HG03097 (cell line): ENCODE results near the gene SMYD3.

Experiments used
- ATAC-seq: cut with Tn5 transposase; IDR thresholded peaks from one replicate; pipeline ENCODE4 v1.9.1; 2021; ENCODE audit not compliant: unreplicated experiment, low FRiP score

The SMYD3 gene

DNA sequence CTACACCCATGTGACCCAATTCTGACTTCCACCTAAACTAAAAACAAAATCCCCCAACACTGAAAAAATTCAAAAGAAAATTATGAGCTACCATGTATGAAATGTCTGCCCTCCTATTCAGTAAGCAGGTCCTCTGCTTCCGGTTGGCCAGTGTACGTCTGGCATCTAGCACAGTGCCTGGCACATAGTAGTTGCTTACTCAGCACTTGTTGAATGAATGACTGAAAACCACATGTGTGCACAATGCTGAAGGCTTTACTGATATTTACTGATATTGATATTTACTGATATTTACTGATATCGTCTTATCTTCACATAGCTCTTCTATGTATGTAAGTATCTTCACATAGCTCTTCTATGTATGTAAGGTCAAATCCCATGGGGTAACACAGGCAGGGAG, 642.2 kb downstream of the SMYD3 start:
- ATAC-seq: no peak

DNA sequence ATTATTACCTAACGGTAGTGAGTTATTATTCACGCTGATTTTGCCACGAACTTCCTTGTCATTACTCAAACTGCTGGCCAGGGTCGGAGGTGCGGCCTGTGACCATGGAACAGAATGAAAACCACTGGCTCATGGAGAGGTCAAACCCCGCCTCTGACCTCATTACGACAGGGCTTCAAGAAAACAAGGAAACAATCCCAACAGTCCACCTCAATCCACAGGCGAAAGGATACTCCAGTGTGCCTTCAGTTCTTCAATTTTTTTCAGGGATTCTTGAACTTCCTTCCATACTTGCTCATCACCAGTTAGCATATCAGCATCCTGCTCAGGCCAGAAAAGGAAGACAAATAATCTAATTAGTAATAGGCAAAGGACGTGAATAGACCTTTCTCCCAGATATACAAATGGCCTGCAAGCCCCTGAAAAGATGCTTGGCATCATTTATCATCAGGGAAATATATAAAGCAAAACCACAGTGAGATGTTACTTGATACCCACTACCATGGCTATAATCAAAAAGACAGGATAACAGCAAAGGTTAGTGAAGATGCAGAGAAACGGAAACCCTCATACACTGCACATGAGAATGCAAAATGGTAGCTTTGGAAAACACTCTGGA, 643.4 kb downstream of the SMYD3 start:
- ATAC-seq: no peak

DNA sequence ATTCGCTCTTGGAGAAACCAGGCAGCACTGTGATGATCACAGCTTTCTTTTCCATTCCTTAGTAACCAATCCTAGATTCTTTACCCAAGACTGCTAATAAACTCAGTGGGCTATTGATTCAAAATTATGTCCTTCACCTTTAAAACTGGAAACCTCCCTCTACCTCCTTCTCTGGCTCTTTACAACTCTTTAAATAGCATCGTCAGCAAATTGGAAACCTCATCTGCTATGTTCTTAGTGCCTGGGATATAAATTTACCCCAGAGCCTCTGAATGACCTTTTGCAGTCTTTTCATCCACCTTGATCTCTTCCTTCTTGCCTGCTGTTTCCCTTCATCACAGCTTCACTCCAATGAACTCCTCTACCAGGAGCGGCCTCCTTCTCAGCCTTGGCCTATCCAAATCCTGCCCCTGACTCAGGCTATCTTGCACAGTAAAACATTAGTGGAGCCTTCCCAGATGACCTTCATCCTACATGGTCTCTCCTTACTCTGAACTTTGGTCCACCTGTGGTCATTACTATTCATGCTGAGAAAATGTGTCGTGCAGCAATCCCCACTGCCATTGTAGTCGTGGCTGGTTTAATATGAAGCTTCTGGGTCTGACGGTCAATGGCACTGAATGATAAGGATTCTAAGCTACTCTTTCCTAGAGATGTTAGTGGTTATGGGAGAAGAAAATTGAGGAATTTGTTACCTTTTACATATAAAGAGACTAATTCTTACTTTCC, 644.1 kb downstream of the SMYD3 start:
- no peak for ATAC-seq

DNA sequence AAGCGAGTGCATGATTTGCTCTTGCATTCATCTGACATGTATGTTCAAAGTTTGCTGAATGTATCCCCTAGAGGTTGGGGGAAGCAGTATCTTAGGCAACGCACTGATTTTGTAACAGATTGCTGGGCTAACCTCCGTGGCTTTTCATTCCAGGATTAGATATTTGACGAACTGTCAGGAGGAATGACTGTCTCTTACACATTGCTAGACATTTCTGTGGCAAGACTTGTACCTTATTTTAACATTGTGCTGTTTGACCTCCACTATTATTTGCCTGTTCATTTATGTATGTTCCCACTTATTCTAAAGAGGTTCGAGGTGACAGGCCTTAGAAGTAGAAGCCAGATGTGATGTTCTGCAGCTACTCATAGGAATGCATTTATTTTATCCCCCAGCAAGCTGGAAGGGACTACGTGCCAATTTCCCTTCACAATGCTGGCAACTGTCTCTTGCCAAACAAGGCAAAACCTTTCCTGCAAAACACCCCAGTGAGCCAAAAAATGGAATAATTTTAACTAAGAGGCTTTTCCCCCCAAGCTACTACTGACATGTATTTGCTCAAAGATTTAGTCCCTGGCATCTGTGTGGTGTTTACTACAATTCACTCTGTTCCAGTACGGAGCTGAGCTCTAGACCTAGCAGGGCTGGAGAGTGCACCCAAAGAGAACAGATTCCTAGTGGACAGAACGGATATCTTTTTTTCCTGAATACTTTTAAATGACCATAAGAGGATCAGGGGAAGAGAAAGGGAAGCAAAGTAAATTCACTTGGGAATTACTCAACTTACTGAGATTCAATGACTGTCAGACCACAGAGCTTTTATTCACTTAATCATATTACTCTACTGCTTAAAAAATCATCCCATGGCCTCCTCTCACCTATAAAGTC, 646.2 kb downstream of the SMYD3 start:
- no peak for ATAC-seq

DNA sequence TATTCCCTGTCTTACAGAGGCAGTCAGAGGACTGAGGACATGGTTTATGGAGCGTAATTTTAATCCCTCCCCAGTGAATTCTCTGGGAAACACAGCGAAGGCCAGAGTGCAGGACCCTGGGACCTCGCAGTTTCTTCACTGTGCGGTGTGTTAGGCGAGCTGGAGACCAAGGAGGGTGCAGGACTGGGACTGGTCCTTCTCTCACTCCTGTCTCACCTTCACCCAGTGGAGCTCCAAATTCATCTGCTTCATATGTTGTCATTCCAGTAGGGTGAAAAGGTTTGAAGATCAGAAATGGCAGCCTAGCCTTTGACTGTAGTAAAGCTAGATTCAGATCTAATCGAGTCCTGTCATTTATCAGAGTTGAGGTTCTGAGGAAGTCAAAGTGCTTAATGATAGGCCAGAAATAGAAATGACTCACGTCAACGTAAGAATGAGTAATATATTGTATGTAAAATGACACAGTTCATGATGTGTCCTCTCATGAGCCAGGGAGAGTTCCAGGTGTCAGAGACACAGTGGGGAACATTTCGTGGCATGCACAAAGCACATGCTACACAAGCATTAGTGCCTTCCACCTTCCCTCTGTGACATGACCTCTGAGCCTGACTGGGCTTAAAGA, 647.5 kb downstream of the SMYD3 start:
- no peak for ATAC-seq

DNA sequence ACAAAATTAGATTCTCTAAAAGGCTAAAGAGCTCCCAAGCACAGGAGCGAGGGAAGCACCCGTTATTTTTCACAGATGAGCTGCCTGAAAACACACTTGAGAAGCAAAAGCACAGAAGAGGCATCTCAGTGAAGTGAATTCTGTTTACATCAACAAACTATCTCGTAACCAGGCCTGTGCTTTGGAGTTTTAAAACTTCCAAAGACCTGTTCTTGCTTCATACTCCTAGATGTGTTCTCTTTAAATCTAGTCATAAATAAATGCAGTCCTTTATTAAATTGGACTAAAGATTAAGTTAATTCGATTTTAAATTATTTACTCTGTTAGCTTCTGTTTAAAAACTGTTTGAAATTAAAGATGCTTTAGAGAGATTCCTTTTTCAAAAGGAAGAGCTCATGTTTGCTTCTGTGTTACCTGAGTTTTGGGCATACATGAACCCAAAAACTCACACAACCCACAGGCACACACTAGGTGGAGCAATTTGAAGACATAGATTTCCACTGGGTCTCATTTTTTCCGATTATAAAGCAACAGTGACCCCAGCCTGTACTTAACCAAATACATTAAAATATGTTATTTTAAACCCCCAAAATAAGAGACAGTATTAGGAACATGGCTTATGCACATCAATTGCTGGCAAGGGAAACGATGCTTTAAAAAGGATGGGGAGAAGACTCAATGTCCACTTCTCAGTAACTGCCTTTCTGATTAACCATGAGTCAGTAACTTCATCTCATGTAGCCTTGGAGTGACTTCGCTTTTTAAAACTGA, 648.2 kb downstream of the SMYD3 start:
- no peak for ATAC-seq

DNA sequence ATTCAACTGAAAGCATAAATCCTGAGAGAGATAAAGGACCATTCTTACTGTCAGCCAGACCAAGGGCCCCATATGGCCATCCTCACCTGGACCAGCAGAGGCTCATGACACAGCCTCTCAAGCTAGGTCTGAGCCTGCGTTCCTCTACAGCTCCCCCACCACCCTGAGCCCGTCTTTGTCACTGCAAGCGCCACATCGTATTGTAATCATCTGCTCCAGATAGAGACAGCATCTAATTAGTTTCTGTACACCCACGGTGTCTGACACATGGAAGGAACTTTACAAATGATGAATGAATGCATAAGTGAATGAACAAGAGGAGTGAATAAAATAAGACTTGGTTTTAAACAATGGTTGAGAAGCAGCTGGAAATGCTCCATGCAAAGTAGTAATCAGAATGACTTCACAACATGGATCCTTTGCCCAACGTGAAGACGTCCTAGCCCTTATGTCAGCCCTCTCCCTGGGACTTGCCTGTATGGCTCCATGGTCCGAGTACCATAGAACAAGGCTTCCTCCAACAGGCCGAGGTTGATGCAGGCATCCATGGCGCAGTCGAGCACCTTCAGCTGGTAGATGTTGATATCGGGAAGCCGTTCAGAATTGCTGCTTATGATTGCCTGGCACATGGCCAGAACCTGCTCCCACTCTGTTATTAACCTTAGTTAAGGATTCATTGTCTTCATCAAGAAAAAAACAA, 648.9 kb downstream of the SMYD3 start:
- ATAC-seq: no peak

DNA sequence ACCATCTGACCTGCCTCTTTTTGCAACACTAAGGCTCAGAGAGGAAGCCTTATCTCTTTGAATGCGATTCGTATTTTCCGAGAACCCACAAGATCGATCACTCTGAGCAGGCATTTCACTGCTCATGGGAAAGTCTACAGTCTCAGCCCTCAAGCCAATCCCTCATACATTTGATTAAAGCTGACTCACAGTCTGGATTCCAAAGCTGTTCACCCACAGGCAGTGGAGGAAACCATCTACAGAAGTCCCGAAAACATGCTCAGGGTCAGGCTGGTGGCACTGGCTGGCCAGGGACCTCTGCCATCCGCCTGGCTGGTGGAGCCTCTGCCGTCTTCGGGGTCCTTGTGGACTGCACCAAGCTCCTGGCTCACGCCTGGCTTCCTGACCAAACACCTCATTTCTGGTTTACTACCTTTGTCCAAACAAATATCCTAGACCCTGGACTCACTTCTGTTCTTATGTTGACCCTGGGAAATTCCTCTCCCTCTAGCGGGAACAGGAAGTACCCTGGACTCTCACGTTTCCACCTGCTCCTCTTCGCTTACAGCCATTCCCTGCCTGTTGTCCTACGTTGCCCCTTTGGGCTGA, 650.0 kb downstream of the SMYD3 start:
- no peak for ATAC-seq

DNA sequence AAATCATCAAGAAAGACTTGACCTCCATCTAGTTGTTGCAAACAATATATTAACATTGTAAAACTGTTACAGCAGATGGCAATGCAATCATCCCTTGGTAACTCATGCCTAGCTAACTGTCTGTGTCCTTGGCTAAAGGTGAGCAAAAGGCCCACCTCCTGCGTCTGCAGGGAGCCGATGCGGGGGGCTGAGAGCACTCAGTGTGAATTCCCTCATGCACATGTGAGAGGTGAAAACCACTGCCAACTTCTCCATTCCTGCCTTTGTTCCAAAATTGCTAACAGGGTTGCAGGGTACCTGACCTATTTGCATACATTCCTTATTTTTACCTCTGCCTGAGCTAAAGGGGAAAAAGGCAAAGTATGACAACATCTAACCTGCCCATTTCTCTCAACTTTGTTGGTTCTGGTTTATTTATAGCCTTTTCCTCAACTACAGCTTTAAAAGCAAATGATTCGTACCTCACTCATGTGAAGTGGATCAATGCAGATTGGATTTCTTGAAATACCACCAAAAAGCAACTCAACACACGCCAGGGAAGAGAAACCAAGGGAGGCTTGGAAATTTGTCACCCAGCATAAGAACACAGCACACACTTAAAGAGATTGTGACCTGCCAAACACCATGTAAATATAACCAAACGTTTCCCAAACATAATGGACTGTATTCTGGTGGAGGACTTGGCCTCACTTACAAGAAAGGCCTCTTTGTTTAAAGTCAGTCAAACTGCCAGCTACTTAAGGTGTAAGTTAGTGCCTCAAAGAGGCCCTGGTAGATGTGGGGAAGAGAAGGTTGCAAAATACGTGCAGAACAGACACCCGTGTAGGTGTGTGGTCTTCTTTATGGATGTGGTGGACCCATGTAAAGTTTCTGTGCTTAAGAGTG, 651.0 kb downstream of the SMYD3 start:
- ATAC-seq: no peak

DNA sequence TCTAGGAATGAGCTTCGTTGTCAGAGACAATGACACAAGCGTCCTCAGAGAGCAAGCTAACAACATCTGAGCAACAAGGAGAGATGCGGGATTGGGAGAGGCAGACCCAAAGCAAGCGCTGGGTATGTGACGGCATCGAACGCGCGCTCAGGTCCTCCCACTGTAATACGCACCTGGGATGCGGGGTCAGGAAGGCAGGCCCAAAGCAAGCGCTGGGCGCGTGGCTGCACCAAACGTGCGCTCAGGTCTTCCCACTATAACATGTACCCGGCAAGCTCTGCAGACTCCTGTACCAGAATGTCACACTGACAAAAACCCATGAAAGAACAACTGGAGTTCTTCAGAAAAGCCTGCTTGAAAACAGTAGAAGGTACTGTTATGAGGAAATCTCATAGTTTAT, 653.8 kb downstream of the SMYD3 start:
- no peak for ATAC-seq

DNA sequence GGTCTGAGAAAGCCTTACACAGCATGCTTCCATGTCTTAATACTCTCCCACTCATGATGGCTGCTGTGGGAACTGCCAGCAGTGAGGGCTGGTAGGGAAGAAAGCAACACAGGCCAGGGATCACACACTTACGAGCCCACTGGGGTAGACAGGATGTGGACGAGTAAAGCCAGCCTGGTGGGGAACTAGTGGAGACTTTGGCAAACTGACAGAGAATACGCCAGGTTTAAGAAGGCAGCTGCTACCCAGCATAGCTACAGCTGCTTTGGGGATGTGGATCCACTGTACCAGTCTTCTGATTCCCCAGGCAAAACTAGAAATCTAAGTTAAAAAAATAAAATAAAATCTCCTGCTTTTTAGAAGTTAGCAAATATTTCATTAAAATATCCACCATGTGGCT, 664.0 kb downstream of the SMYD3 start:
- no peak for ATAC-seq

DNA sequence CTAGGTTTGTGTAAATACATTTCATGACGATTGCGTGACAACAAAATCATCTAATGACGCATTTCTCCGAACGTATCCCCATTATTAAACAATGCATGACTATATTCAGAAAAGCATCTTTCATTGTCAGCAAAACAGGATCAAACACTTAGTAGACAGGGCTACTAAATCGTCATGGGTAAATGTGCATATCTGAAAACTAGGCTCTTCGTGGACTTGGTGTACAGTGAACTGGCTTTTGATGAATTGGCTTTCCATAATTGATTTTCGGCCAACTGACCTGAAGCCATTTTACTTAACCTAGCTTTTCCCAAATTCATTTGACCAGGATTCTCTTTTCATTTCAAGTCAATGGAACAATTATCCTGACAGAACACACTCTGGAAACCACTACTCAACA, 665.0 kb downstream of the SMYD3 start:
- ATAC-seq: no peak

DNA sequence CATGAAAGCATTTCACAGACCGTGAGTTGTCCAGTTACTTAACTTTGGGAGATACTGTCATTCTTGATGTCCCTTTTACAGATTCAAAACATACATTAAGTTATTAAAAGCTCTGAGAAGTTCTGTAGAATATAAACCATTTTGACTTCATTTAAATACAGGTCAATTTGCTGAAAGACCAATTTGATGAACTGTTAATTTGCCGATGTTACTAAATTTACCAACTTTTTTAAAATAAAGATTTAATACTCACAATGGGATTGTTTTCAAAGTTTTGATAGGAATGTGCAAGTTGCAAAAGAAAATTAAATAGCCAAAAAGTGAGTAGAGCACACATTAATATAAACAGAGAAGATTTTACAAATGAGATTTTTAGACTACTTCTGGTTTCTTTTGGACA, 666.1 kb downstream of the SMYD3 start:
- no peak for ATAC-seq

DNA sequence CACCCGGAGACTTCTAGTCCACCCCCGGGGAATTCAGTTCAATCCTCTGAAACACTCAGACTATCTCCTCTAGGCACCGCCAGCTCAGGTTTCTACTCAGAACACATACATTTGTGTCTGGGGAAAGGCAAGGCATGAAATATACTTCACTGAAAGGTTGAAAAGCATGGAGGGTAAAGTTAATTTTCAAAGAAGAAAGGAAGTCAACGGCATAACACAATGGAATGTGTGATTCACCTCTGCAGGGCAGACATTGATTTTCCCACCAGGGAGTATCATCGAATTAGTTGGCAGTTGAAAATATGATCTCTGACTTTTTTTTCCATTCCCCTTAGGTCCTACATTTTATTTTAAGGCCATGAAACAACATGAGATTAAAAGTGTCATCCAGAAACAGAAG, 669.4 kb downstream of the SMYD3 start:
- no peak for ATAC-seq

DNA sequence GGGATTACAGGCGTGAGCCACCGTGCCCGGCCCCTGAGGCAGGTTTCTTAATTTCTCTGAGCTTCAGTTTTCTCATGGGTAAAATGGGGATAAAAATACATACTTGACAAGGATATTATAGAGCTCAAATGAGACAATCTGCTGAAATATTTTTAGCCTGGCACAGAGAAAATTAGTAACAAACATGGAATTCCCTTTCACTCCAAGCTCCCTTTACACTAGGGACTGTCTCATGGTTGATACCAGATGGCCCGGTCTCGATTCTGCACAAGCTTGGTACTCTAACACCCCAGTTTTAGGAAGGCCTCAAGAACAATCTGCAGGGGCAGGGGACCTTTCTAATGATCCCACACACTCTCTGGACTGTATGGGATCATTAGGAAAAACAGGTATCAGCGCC, 671.7 kb downstream of the SMYD3 start:
- no peak for ATAC-seq

DNA sequence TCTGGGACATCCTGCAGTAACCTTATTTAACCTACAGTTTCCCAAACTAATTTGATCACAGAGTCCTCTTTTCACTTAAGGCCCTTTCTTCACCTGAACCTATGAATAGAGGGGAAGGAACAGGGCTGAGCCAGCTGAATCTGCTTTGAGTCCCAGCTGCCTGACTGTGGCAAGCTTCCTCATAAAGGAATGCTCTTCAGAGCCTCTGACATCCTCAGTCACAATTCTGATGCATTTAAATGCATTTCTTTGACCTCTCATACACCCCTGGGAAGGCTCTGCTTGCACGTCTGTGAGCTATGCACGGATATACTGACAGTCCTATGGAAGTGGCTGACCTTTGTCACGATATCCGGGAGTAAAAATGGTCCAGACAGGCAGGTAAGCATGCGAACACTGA, 673.1 kb downstream of the SMYD3 start:
- ATAC-seq: no peak

DNA sequence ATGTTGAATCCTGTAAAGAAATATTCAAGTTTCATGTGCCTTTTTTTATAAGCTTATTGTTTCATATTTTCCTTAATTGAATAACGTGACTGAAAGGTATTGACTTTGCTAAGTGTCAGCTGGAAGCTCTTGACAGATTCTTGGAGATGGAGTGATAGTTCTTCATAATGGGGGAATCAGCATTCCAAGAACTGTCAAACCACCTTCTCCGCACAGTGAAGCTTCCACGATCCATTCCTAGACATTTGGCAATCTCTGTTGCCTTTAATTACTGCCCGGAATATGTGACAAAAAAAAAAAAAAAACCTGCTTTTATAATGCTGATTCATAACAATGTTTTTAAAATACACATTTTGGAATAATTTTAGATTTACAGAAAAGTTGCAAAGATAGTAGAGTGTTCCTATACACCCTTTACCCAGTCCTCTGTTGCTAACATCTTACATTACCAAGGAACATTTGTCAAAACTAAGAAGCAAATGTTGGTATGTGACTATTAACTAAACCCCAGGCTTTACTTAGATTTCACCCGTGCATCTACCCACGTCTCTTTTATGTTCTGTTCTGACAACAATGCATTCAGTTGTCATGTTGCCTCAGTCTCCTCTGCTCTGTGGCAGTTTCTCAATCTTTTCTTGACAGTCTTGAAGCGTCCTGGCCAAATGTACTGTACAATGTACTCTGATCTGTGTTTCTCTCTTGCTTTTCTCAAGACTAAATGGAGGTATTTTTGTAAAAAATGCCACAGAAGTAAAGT, 674.1 kb downstream of the SMYD3 start:
- ATAC-seq: no peak

DNA sequence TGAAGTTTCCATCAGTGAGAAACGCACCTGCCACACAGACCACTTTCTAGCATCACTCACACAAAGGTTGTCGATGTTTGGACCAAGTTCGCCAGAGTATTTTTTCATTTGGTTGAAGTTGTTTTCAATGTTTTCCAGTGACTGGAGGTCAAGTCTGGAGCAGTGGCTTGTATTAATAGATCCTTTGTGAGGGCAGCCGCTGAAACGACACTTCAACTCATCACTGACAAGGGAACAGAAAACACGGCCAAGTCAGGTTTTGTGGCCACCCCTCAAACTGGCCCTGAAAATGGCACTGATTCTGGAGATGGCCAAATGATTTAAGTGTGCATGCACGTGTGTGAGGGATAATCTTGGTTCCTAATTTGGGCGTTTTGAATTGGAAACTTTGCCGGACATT, 675.6 kb downstream of the SMYD3 start:
- ATAC-seq: no peak
